ENCODE measurements around the gene TENM4. TPM values are rescaled to one million over a fixed set of nuclear protein-coding genes. Genes with fewer than 3 reads are reported as not detected.

The TENM4 gene
- total and polyA plus RNA-seq, 2 of the 8 experiments (the other 6 are each of a cell fraction or from before 2014, with no cell fraction given), result 3.5 to 7.2 TPM

GRCh38 chr11:79117488-79117887 is 323.3 kb downstream of the TENM4 start:
- H2BK15ac ChIP-seq (ENCODE audit: low read length), result no peak overlapping the region
- ChIA-PET CTCF (ENCODE audit: partially characterized antibody) (interaction anchor here (1.4 kb wide), 1 partner anchor 17 kb away, joined by 7 read pairs; no protein-coding TSS in a partner anchor), POLR2A (ENCODE audit: partially characterized antibody) (no interaction called here)
- no peaks in the 10 kb centered on the region for H4K20me1 ChIP-seq (replicated peaks in 1 of 2; ENCODE audit: control insufficient read depth in 1 of 2, insufficient read depth in 2 of 2, low read length in 2 of 2)
- H3K79me1 ChIP-seq (ENCODE audit: low read depth, low read length), result no peaks in the 10 kb centered on the region
- peaks cover 0 to 4% (median 0%) of the 10 kb centered on the region in 4 experiments; a peak in 1 of 7 replicates for H3K4me1 ChIP-seq (replicated peaks in 1 of 4; ENCODE audit: control insufficient read depth in 3 of 4, insufficient read depth in 4 of 4, low read length in 3 of 4)
- H3K23ac ChIP-seq (ENCODE audit: insufficient read length), result no peak overlapping the region
- H3K36me3 ChIP-seq (ENCODE audit: control insufficient read depth in 2 of 4, insufficient read depth in 4 of 4, low read length in 3 of 4), result no peaks in the 10 kb centered on the region
- H3K9me3 ChIP-seq (ENCODE audit: insufficient read depth in 2 of 2, low read depth in 1 of 2, low read length in 1 of 2), result no peaks in the 10 kb centered on the region
- no peak overlapping the region for H2AK5ac ChIP-seq (ENCODE audit: low read depth, low read length)
- H3K79me2 ChIP-seq (ENCODE audit: control insufficient read depth in 1 of 2, insufficient read depth in 2 of 2, low read length in 2 of 2), result no peaks in the 10 kb centered on the region
- no peak overlapping the region for H3K4me2 ChIP-seq (ENCODE audit: insufficient read depth in 1 of 2, low read depth in 2 of 2, low read length in 2 of 2)
- H4K91ac ChIP-seq (replicated peaks; ENCODE audit: insufficient read length, low read length), result no peak overlapping the region
- no peak overlapping the region for H2BK20ac ChIP-seq (ENCODE audit: low read length)
- H3K27ac ChIP-seq (ENCODE audit: low read depth, low read length), result no peak overlapping the region
- H3K27me3 ChIP-seq (replicated peaks in 1 of 4; ENCODE audit: control insufficient read depth in 3 of 4, extremely low read depth in 1 of 4, insufficient read depth in 3 of 4, low read length in 3 of 4), result no peaks in the 10 kb centered on the region; a peak in 1 of 7 replicates
- no peak overlapping the region for H3K4ac ChIP-seq (replicated peaks; ENCODE audit: insufficient read length, low read depth, low read length)
- H3K4me3 ChIP-seq (ENCODE audit: extremely low read depth in 1 of 4, insufficient read depth in 2 of 4, low read depth in 3 of 4, low read length in 4 of 4), result no peak overlapping the region
- H2AFZ ChIP-seq (ENCODE audit: low read length), result no peak overlapping the region
- H2BK5ac ChIP-seq (ENCODE audit: low read depth, low read length), result no peak overlapping the region
- H2BK120ac ChIP-seq (replicated peaks; ENCODE audit: low read depth, low read length), result no peak overlapping the region
- H4K5ac ChIP-seq (ENCODE audit: insufficient read length, low read depth, low read length), result no peak overlapping the region
- H4K8ac ChIP-seq (ENCODE audit: extremely low read depth, insufficient read depth, low read length), result no peak overlapping the region
- H3K14ac ChIP-seq (ENCODE audit: insufficient read length), result no peak overlapping the region
- no peak overlapping the region for H3K56ac ChIP-seq (replicated peaks; ENCODE audit: insufficient read length, low read depth, low read length)
- no peak overlapping the region for H2BK12ac ChIP-seq (ENCODE audit: low read depth, low read length)
- no peaks in the 10 kb centered on the region; the same call in 1 of the 2 replicates for H3K23me2 ChIP-seq (ENCODE audit: low read depth, low read length)
- no peak for FAIRE-seq
- DNase-seq (ENCODE audit: low read depth in 1 of 2, low spot score in 2 of 2), result no peak
- H3K9ac ChIP-seq (replicated peaks in 1 of 4; ENCODE audit: extremely low read depth in 1 of 4, low read depth in 3 of 4, low read length in 3 of 4), result no peak overlapping the region
- 100% methylated on average over 1 of the region's 1 CpG; no CpG with 5 or more reads in 1 of the 2 experiments for WGBS, 2 experiments (ENCODE audit: extremely low coverage in 1 of 2, insufficient coverage in 1 of 2, insufficient read length in 1 of 2, insufficient replicate concordance in 2 of 2, low coverage in 1 of 2, low lambda C conversion rate in 2 of 2, missing lambda C conversion rate in 1 of 2)
- H3K18ac ChIP-seq (ENCODE audit: extremely low read depth, low read length), result no peak overlapping the region
- TF ChIP-seq BACH1 (IDR thresholded peaks at IDR 0.05; ENCODE audit: low read length) (no peak), CHD2 (IDR thresholded peaks at IDR 0.05; ENCODE audit: low read length) (no peak), SIRT6 (IDR thresholded peaks at IDR 0.05; ENCODE audit: low read length) (no peak), TAF1 (IDR thresholded peaks at IDR 0.05; ENCODE audit: low read depth, low read length) (no peak), ZNF274 (IDR thresholded peaks at IDR 0.05; ENCODE audit: borderline replicate concordance, extremely low read depth, low read length) (no peak), CREB1 (IDR thresholded peaks at IDR 0.05) (no peak), ATF3 (IDR thresholded peaks at IDR 0.05; ENCODE audit: insufficient read depth, low read depth, low read length) (no peak), SIX5 (IDR thresholded peaks at IDR 0.05; ENCODE audit: low read depth, low read length) (no peak), GTF2F1 (IDR thresholded peaks at IDR 0.05; ENCODE audit: borderline replicate concordance, low read depth, low read length) (no peak), CEBPB (IDR thresholded peaks at IDR 0.05; ENCODE audit: low read depth, low read length) (no peak)
